C4-2B (cell line): ENCODE measurements around the gene FOXO3B.
"Not testable (repeated sequence)": the region's sequence is repeated elsewhere in the genome, so short reads cannot be mapped to it uniquely, and the experiment has no call there.

Source experiments
- H3K27ac ChIP-seq: fragments of 450-650 bp; 2 replicates; pipeline ENCODE4 v1.5.1; 2017
- CTCF ChIP-seq: fragments of 450-650 bp; conservative IDR thresholded peaks from 2 replicates; pipeline ENCODE4 v1.5.1; 2017; ENCODE audit warnings: mild to moderate bottlenecking

FOXO3B gene

GRCh38 chr17:18681767-18682571, at the start of gene FOXO3B:
TSS of gene FOXO3B (minus strand) at chr17:18682314. CDS start at chr17:18681651, 663 bp downstream.
- not testable (repeated sequence) for H3K27ac ChIP-seq

- not testable (repeated sequence) for H3K27ac ChIP-seq
These were observed 41.4 kb upstream of the FOXO3B start for GRCh38 chr17:18723509-18723908.

GRCh38 chr17:18722612-18723011, 40.5 kb upstream of the FOXO3B start:
- not testable (repeated sequence) for H3K27ac ChIP-seq

DNA sequence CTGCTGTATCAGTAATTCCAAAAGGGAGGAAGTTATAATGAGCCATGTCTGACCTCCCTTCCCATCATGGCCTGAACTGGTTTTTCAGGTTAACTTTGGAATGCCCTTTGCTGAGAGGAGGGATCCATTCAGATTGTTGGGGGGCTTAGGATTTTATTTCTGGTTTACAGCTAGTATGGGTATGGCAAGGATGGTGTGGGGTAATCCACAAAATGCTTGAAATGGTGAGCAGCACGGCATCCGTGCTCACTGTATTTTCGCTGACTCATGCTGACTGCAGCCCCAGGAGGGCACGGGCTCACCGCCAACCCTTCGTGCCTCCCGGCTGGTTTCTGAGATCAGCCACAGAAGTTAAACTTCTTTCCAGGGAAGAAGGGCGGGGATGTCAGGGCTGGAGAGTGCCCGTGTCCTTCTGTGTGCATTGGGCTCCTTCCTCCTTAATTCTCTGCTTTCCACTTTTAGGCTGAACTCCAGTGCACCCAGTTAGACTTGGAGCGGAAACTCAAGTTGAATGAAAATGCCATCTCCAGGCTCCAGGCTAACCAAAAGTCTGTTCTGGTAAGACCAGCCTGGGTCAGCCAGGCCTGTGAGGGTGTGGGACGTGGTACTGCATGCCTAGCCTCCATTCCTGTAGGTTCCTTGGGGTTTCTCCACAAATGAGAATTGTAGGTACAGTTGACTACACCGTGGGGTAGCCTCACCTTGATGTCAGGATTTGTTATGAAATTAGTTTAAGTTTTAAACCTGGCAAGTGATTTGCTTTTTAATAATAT, 39.8 kb upstream of the FOXO3B start:
- H3K27ac ChIP-seq = peak overlapping the region; percentile 48

GRCh38 chr17:18719428-18720110, 37.5 kb upstream of the FOXO3B start:
- not testable (repeated sequence) for H3K27ac ChIP-seq

- H3K27ac ChIP-seq = not testable (repeated sequence)
These were observed 36.7 kb upstream of the FOXO3B start for GRCh38 chr17:18718643-18719427.

- not testable (repeated sequence) for H3K27ac ChIP-seq
- peak; percentile 65 for TF ChIP-seq CTCF
These were observed 30.4 kb upstream of the FOXO3B start for GRCh38 chr17:18712354-18712999.

DNA sequence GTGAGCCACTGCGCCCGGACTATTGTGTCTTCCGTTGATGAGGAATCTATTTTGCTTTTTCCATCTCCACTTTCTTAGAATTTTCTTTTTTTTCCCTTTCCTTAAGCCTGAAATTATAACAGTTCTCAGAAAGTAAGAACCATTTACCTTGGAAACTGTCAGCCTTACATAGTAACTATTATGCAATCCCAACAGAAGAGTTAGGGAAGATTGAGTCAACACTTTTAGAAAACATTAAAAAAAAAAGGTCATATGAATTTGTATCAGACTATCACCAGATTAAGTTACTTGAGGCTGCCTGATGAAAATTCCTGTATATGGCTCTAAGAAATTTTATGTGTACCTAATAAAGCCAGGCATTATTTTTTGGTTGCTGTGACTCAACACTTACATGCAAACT, 26.1 kb upstream of the FOXO3B start:
- H3K27ac ChIP-seq = not testable (repeated sequence)

- not testable (repeated sequence) for H3K27ac ChIP-seq
These were observed 23.8 kb upstream of the FOXO3B start for GRCh38 chr17:18705955-18706354.

- peak overlapping the region; percentile 51; the same call in 1 of the 2 replicates for H3K27ac ChIP-seq
These were observed 16.5 kb upstream of the FOXO3B start for GRCh38 chr17:18698473-18699103.

GRCh38 chr17:18695143-18695542, 13.0 kb upstream of the FOXO3B start:
- H3K27ac ChIP-seq = not testable (repeated sequence)

DNA sequence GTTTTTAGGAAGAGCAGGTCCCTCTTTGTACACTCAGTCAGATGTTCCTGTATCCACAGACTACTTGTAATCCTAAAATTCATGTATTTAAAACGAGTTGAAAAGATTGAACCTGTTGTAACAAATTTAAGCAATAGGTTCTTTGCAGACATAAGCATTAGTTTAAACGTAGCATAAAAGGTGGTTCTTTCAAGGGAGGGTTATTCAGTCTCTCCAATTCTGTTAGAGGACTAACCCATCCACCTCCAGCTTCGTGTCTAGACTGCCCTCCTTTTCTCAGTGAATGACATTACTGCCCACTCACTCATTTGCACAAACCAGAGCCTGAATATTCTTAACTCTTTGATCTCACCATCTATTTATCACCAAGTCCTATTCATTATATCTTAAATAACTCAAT, 554 bp upstream of the FOXO3B start:
- not testable (repeated sequence) for H3K27ac ChIP-seq

DNA sequence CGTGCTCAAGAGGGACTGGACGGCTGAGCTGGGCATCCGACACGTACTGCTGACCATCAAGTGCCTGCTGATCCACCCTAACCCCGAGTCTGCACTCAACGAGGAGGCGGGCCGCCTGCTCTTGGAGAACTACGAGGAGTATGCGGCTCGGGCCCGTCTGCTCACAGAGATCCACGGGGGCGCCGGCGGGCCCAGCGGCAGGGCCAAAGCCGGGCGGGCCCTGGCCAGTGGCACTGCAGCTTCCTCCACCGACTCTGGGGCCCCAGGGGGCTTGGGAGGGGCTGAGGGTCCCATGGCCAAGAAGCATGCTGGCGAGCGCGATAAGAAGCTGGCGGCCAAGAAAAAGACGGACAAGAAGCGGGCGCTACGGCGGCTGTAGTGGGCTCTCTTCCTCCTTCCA, 4.7 kb downstream of the FOXO3B start:
- not testable (repeated sequence) for H3K27ac ChIP-seq

- not testable (repeated sequence) for H3K27ac ChIP-seq
These were observed 5.2 kb downstream of the FOXO3B start for GRCh38 chr17:18676928-18677327.

- not testable (repeated sequence) for H3K27ac ChIP-seq
These were observed 9.5 kb downstream of the FOXO3B start for GRCh38 chr17:18672395-18673227.

- not testable (repeated sequence) for H3K27ac ChIP-seq
These were observed 13.5 kb downstream of the FOXO3B start for GRCh38 chr17:18668625-18669024.

DNA sequence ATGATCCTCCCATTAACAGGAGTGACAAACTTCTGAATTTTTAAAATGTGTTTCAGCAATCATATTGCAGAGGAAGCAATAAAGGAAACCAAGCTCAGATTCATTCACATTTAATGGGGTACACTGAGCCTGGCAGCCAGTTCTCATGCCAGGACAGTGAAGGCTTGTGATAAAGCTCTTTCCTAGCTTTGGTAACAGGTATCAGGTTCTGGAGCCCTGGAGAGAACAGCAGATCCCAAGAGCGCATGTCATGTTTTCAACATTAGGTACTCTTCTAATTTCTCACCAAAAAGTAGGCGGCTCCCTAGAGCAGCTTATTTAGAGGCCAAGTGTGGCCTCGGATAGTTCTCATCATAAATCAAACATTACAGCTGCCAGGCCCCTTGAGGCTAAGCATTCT, 14.6 kb downstream of the FOXO3B start:
- H3K27ac ChIP-seq = not testable (repeated sequence)

DNA sequence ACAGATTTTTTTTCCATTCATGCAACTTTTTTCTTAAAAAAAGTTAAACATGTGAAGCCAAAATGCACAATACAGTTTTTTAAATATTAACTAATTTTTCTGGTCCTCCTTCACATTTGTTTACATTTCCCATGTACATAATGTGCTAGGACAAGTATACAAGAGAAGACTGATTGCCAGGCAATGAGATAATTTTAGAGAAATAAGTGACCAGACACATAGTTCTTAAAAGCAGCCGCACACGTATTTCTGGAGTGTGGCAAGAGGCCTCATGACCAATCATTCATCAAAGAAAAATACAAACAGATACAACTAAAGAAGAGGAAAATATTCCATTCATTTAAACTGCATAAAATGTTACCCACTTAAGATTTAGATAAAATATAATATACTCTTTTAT, 15.8 kb downstream of the FOXO3B start:
- not testable (repeated sequence) for H3K27ac ChIP-seq
